GM12891 (cell line): ENCODE measurements around the gene PPP4R4.
"Not testable (repeated sequence)": the region's sequence is repeated elsewhere in the genome, so short reads cannot be mapped to it uniquely, and the experiment has no call there.

ENCODE experiments used
- PAX5 ChIP-seq: IDR thresholded peaks from 2 replicates; pipeline ENCODE4 v1.6.1; 2011; ENCODE audit warnings: low read length, moderate library complexity, mild to moderate bottlenecking; ENCODE audit not compliant: insufficient read depth, severe bottlenecking
- POLR2A ChIP-seq: IDR thresholded peaks from 2 replicates; pipeline ENCODE4 v1.6.1; 2011; ENCODE audit warnings: low read depth, low read length, control low read depth
- POLR2AphosphoS5 ChIP-seq: IDR thresholded peaks from 2 replicates; pipeline ENCODE4 v1.6.1; 2011; ENCODE audit warnings: low read depth, low read length, control low read depth
- POU2F2 ChIP-seq: IDR thresholded peaks from 2 replicates; pipeline ENCODE4 v1.6.1; 2011; ENCODE audit warnings: low read depth, mild to moderate bottlenecking, control low read depth, low read length, moderate library complexity
- SPI1 ChIP-seq: IDR thresholded peaks from 2 replicates; pipeline ENCODE4 v1.6.1; 2011; ENCODE audit warnings: low read depth, low read length, control low read depth
- TAF1 ChIP-seq: IDR thresholded peaks from 2 replicates; pipeline ENCODE4 v1.6.1; 2011; ENCODE audit warnings: low read depth, low read length, control low read depth

GRCh38 chr14:94268582-94268981 lies 94.5 kb downstream of the PPP4R4 start:
- not testable (repeated sequence) for TF ChIP-seq POLR2A, POLR2AphosphoS5, TAF1, SPI1, PAX5, POU2F2
